SK-N-MC (cell line): ENCODE data around the gene KCNH3.

Experiments
- DNase-seq: peaks from one replicate; pipeline ENCODE4 v3.0.0-alpha.2; 2011; ENCODE audit warnings: low read depth, low spot score
- H3K27ac ChIP-seq: fragments of 200-600 bp; sonication (generic); 2 replicates; pipeline ENCODE4 v1.5.1; 2016; ENCODE audit warnings: mixed run types
- H3K36me3 ChIP-seq: fragments of 200-600 bp; sonication (generic); 2 replicates; pipeline ENCODE4 v1.6.1; 2017; ENCODE audit warnings: antibody characterized with exemption, low read length, mixed read lengths; ENCODE audit not compliant: insufficient read depth
- H3K4me3 ChIP-seq: fragments of 200-600 bp; sonication (generic); 2 replicates; pipeline ENCODE4 v1.5.1; 2016
- H3K9ac ChIP-seq: fragments of 200-600 bp; sonication (generic); 2 replicates; pipeline ENCODE4 v1.8.0; 2017; ENCODE audit warnings: mixed run types, mixed read lengths; ENCODE audit not compliant: insufficient read length
- H3K9me3 ChIP-seq: fragments of 200-600 bp; sonication (generic); 2 replicates; pipeline ENCODE4 v1.6.1; 2017; ENCODE audit warnings: low read depth, mild to moderate bottlenecking, antibody characterized with exemption, low read length, moderate library complexity, mixed read lengths
- EZH2 ChIP-seq: fragments of 200-600 bp; sonication (generic); IDR thresholded peaks from one replicate; pipeline ENCODE4 v1.6.1; 2017; ENCODE audit warnings: antibody characterized with exemption
- FOXP2 ChIP-seq: optimal IDR thresholded peaks from 2 replicates; pipeline ENCODE3; 2011; ENCODE audit warnings: mild to moderate bottlenecking, moderate library complexity; ENCODE audit not compliant: insufficient read depth; ENCODE audit errors: extremely low read length, control extremely low read depth
- POLR2AphosphoS5 ChIP-seq: IDR thresholded peaks from 2 replicates; pipeline ENCODE4 v1.6.1; 2012; ENCODE audit warnings: mild to moderate bottlenecking, low read depth, low read length, borderline replicate concordance

KCNH3 gene

DNA sequence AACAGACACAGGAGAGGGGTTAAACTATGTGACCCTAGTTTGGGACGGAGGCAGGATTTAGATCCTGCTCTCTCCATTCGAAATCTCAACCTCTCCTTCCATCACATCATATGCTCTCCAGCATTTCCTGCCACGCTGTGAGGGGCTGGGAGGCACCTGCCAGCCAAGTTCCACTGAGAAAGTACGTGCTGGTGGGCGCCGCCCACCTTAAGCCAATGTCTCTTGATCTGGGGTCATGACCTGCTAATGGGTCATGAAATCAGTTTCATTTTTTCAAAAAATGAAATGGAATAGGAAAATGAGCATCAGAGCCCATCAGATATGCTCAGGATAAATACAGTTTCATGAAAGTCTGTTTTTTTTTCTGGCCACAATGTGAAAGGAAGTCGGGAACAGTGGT lies 21.9 kb downstream of the KCNH3 start:
- TF ChIP-seq POLR2AphosphoS5: no peak
- TF ChIP-seq EZH2: no peak
- no peak for TF ChIP-seq FOXP2
- Histone ChIP-seq H3K36me3 (peaks cover 70% of the 10 kb centered on the region), H3K9ac (no peak overlapping the region), H3K9me3 (no peaks in the 10 kb centered on the region), H3K4me3 (no peak overlapping the region), H3K27ac (no peak overlapping the region)
- no peak for DNase-seq

DNA sequence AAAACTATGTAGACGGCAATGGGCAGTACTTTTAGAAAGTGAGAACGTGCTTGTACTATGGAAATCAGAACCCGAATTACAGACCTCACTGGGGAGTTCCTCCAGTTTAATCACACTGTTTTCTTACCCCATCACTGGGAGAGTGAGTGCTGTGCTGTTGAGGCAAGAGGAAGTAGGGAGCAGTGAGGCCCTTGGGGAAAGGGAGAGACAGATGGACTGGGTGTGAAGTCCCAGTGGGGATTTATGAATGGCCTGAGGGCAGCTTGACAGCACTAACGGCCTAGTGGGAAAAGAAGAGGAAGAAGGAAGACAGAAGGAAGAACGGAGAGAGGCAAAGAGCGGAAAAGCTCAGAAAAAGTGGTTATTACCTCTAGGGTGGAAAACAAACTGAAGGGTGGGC lies 23.4 kb downstream of the KCNH3 start:
- DNase-seq: no peak
- no peaks in the 10 kb centered on the region for H3K9me3 ChIP-seq
- no peak for TF ChIP-seq FOXP2
- no peak for TF ChIP-seq POLR2AphosphoS5
- TF ChIP-seq EZH2: no peak
- no peak overlapping the region for H3K9ac ChIP-seq
- peaks cover 72% of the 10 kb centered on the region for H3K36me3 ChIP-seq
- peak overlapping the region; percentile 1; the same call in 1 of the 2 replicates for H3K27ac ChIP-seq
- no peak overlapping the region for H3K4me3 ChIP-seq

DNA sequence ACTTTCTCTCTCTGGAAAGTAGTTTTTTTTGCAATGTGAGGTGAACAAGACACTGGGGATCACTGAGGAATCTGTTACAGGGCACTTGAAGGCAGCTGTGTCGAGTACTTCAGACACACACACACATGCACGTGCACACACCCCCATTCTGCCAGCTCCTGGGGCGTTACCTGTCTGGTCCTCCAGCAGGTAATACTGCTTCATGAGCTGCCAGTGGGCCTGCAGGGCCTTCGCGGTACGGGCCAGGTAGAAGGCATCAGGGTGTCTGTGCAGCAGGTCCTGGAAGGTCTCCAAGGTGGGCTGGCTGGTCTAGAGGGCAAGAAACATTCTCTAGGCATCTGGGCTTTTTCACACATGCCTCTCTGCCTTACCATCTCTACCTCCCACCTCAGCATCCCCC lies 24.0 kb downstream of the KCNH3 start:
- Histone ChIP-seq H3K4me3 (no peak overlapping the region), H3K36me3 (peaks cover 68% of the 10 kb centered on the region), H3K9me3 (no peaks in the 10 kb centered on the region), H3K27ac (no peak overlapping the region), H3K9ac (no peak overlapping the region)
- no peak for TF ChIP-seq EZH2
- TF ChIP-seq POLR2AphosphoS5: no peak
- no peak for TF ChIP-seq FOXP2
- no peak for DNase-seq

DNA sequence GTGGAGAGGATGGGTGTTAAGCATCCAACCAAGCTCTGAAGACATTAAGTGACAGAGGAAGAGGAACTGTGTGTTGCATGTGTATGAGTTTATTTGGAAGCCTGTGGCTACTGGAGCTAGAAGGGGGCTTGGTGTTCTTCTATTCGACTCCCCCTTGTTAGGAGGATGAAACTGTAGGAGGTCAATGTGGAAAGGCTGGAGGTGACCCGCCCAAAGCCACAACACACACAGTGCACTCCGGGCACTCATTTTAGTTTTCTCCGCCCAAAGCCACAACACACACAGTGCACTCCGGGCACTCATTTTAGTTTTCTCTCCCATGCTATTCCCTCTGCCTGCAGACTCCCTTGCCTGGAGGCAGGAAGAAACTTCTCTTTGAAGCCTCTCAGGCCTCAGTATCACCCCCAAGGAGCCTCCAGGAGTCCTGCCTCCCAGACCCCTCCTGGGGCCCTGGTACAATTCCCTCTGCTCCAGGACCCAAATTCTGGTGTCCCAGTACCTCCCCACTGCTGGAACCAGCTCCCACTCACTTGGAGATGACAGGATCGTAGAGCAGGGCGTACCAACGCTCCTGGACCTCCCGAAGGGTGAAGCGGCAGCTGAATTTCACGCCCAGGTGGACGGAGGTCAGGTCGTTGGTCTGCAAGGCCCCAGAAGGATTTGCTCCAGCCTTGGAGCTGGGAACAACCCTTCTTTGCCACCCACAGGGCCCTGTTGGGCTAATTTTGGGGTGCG lies 25.3 kb downstream of the KCNH3 start:
- no peaks in the 10 kb centered on the region for H3K9me3 ChIP-seq
- TF ChIP-seq EZH2 (no peak), FOXP2 (no peak), POLR2AphosphoS5 (no peak)
- H3K9ac ChIP-seq: no peak overlapping the region
- no peak overlapping the region for H3K4me3 ChIP-seq
- H3K36me3 ChIP-seq: peaks cover 59% of the 10 kb centered on the region
- no peak for DNase-seq
- H3K27ac ChIP-seq: no peak overlapping the region

DNA sequence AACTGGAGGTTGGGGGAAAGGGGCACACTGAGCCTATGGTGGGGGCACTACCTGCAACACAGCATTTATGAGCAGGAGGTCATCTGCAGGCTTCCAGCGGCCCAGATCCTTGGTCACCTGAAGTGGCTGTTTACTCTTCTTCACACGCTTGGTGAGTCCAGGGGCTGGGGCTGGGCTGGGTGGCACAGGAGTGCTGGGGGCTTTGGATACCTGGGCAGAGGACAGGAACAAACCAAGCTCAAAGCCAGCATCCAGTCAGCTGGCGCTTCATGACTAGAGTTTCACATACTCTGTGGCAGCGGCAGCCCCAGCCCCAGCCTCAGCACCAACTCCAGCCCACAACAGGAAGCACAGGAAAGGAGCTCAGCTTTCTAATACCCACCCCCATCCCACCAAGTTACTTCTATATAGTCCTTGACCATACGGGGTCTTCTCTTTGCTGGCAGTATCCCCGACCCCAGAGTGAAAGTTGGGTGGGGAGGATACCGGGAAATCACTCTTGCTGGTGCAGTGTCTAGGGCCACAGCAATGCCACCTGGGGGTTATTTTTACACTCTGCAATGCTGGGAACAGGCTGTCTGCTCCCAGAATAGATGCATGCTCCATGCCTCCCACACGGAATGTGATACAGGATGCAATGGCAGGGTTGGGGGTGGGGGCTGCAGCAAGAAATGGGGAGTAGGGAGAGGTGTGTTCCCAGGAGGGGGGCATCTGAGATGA lies 26.0 kb downstream of the KCNH3 start:
- peaks cover 51% of the 10 kb centered on the region for H3K36me3 ChIP-seq
- H3K9ac ChIP-seq: no peak overlapping the region
- no peaks in the 10 kb centered on the region for H3K9me3 ChIP-seq
- no peak for DNase-seq
- H3K27ac ChIP-seq: no peak overlapping the region
- H3K4me3 ChIP-seq: no peak overlapping the region
- TF ChIP-seq EZH2: no peak
- no peak for TF ChIP-seq FOXP2
- TF ChIP-seq POLR2AphosphoS5: no peak

DNA sequence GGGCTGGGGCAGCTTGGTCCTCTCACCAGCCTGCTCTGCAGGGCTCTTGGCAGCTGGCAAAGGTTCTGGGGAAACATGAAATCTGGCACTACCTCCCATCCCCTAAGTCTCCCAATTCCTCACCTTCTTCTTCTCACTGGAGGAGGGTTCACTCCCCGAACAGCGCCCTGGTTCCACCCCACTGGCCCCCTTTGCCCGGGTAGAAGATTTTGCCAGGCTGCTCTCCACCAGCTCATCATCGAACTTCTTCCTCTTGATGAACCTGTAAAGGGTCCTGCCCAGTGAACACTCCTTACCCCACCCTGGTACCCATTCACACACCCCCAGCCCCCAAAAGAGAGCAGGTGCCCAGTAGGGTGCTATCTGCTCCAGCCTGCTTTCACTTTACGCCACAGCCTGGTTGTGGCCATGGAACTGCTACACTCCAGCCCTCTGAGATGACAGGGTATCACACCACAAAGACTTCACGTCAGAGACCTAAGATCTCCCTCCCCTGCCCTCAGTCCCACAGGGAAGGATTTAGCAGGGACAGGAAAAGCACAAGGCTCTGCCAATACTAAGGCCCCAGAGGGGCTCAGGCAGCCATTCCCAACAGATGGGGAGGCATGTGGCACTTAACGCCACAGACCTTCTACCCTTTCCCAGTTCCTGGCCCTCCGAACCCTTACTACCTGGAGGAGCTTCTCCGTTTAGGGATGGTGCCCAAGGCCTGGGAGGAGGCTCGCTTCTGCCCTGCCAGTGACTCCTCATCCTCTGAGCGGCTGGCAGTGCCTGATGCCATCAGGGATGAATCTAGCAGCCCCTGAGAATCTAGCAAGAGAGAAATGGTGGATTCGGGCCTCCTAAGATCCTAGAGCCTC lies 26.8 kb downstream of the KCNH3 start:
- Histone ChIP-seq H3K4me3 (no peak overlapping the region), H3K36me3 (peaks cover 44% of the 10 kb centered on the region), H3K27ac (no peak overlapping the region), H3K9ac (no peak overlapping the region), H3K9me3 (no peaks in the 10 kb centered on the region)
- TF ChIP-seq POLR2AphosphoS5: no peak
- no peak for DNase-seq

DNA sequence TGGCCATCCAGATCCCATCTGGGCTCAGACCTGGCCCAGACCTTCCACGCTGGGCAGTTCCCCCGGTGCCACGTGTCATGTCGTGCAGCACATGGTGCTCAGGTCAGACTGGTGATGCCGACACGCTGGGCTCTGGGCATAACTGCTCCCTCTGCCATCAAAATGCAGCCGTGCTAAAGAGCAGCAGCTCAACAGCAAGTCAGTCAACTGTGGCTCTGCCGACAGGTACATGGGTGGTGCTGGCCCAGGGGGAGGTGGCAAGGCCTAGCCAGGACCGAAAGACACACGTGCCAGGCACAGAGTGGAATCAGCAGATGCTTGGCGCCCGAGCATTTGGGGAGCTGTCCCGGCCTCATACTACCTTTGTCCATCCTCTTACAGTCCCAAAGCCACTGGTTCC lies 27.5 kb downstream of the KCNH3 start:
- no peak for TF ChIP-seq POLR2AphosphoS5
- no peak for TF ChIP-seq EZH2
- no peak for TF ChIP-seq FOXP2
- Histone ChIP-seq H3K27ac (no peak overlapping the region), H3K9ac (no peak overlapping the region), H3K9me3 (no peaks in the 10 kb centered on the region), H3K36me3 (peaks cover 38% of the 10 kb centered on the region), H3K4me3 (no peak overlapping the region)
- no peak for DNase-seq

DNA sequence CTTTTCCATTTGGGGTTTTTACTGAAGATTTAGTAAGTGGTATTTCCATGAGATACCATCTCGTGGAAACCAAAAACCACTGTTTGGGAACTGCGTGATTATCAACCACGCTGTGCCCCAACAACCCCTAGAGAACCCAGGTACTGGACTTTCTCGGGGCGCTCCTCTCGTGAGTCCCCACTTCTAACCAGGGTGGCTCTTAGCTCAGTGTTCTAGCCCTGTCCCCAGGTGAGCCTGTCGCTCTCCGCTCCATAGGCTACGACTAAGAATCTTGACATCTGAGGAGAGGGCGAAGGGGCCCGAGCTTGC lies 28.4 kb downstream of the KCNH3 start:
- H3K9ac ChIP-seq: peak overlapping the region; percentile 85
- DNase-seq: no peak
- peak overlapping the region; percentile 94; the same call in 1 of the 2 replicates for H3K27ac ChIP-seq
- no peaks in the 10 kb centered on the region for H3K9me3 ChIP-seq
- H3K36me3 ChIP-seq: peaks cover 34% of the 10 kb centered on the region
- H3K4me3 ChIP-seq: peak overlapping the region; percentile 91
- TF ChIP-seq POLR2AphosphoS5 (no peak), FOXP2 (no peak), EZH2 (no peak)
